OCI-LY1 (cell line): ENCODE data around the gene C4orf51.

Experiments
- CTCF ChIP-seq: fragments of 200-600 bp; sonication (generic), shearing (Covaris generic); IDR thresholded peaks from 2 replicates; pipeline ENCODE4 v1.5.1; 2017; ENCODE audit warnings: mild to moderate bottlenecking, antibody characterized with exemption, low read length, moderate library complexity, mixed read lengths
- EZH2 ChIP-seq: fragments of 200-600 bp; sonication (generic), shearing (Covaris generic); IDR thresholded peaks from 2 replicates; pipeline ENCODE4 v1.8.0; 2017; ENCODE audit warnings: borderline replicate concordance, mixed run types, mild to moderate bottlenecking, antibody characterized with exemption, low read length, moderate library complexity, mixed read lengths

GRCh38 chr4:145723336-145723735 lies 43.4 kb downstream of the C4orf51 start:
- TF ChIP-seq CTCF (no peak), EZH2 (no peak)
